Common myeloid progenitor, CD34-positive (primary cell): Measurements from ENCODE around the gene MRPL48.

Source experiments
- CTCF ChIA-PET: fragments of 350-600 bp; sonication (Branson Sonifier 250); formaldehyde crosslinking; loops from one replicate; lab custom pipeline; 2021; ENCODE audit warnings: antibody characterized with exemption; lab: Charles Lee
- POLR2A ChIA-PET: fragments of 350-600 bp; sonication (Branson Sonifier 250); formaldehyde crosslinking; loops from one replicate; lab custom pipeline; 2021; ENCODE audit warnings: antibody characterized with exemption; lab: Charles Lee
- DNase-seq, 3 donors: peaks; one replicate each; pipeline versions ENCODE4 v3.0.0 to v3.0.0-alpha.2; 2013
- H3K27ac ChIP-seq, 2 experiments: 1 replicate in 1 of 2; 2 replicates in 1 of 2; pipeline ENCODE4 v1.7.0; 2013; ENCODE audit warnings: inconsistent platforms in 2 of 2, low read length in 2 of 2, mild to moderate bottlenecking in 2 of 2, low read depth in 1 of 2, moderate library complexity in 1 of 2; ENCODE audit not compliant: severe bottlenecking in 2 of 2, insufficient read depth in 1 of 2, poor library complexity in 1 of 2
- H3K27me3 ChIP-seq, 5 experiments: replicated peaks in 2 of 5; 1 replicate in 3 of 5; 2 replicates in 2 of 5; pipeline versions ENCODE4 v1.6.1 to v1.7.0; 2013; ENCODE audit warnings: low read length in 4 of 5, mild to moderate bottlenecking in 2 of 5, moderate library complexity in 2 of 5, inconsistent platforms in 1 of 5; ENCODE audit not compliant: insufficient read depth in 5 of 5, control insufficient read depth in 4 of 5
- H3K36me3 ChIP-seq, 4 experiments: 1 replicate in 2 of 4; 2 replicates in 2 of 4; pipeline versions ENCODE4 v1.6.1 to v1.7.0; 2013; ENCODE audit warnings: low read length in 3 of 4, control low read depth in 1 of 4, mild to moderate bottlenecking in 1 of 4; ENCODE audit not compliant: control insufficient read depth in 4 of 4, insufficient read depth in 4 of 4
- H3K4me1 ChIP-seq, 4 experiments: 1 replicate in 3 of 4; 2 replicates in 1 of 4; pipeline versions ENCODE4 v1.6.1 to v1.7.1; 2013; ENCODE audit warnings: low read length in 3 of 4, mild to moderate bottlenecking in 3 of 4, control low read depth in 1 of 4, inconsistent platforms in 1 of 4, moderate library complexity in 1 of 4; ENCODE audit not compliant: control insufficient read depth in 4 of 4, insufficient read depth in 4 of 4; ENCODE audit errors: control extremely low read depth in 1 of 4
- H3K4me3 ChIP-seq, 7 experiments: 1 replicate in 4 of 7; 2 replicates in 3 of 7; pipeline versions ENCODE4 v1.5.1 to v1.7.0; 2013; ENCODE audit warnings: mild to moderate bottlenecking in 7 of 7, low read length in 6 of 7, moderate library complexity in 6 of 7, inconsistent platforms in 2 of 7, low read depth in 2 of 7, control low read depth in 1 of 7; ENCODE audit not compliant: insufficient read depth in 4 of 7, control insufficient read depth in 1 of 7; ENCODE audit errors: extremely low read depth in 1 of 7
- H3K9me3 ChIP-seq, 5 experiments: 1 replicate in 4 of 5; 2 replicates in 1 of 5; pipeline versions ENCODE4 v1.6.1 to v1.7.1; 2013; ENCODE audit warnings: low read length in 4 of 5, mild to moderate bottlenecking in 2 of 5, inconsistent platforms in 1 of 5, low read depth in 1 of 5, moderate library complexity in 1 of 5; ENCODE audit not compliant: control insufficient read depth in 4 of 5, insufficient read depth in 2 of 5; ENCODE audit errors: control extremely low read depth in 1 of 5
- WGBS: methylation state at CpG from one replicate; pipeline ENCODE4 v1.1.5; 2013; ENCODE audit not compliant: insufficient coverage; 5-methylcytosine and 5-hydroxymethylcytosine counted together

MRPL48 gene

DNA sequence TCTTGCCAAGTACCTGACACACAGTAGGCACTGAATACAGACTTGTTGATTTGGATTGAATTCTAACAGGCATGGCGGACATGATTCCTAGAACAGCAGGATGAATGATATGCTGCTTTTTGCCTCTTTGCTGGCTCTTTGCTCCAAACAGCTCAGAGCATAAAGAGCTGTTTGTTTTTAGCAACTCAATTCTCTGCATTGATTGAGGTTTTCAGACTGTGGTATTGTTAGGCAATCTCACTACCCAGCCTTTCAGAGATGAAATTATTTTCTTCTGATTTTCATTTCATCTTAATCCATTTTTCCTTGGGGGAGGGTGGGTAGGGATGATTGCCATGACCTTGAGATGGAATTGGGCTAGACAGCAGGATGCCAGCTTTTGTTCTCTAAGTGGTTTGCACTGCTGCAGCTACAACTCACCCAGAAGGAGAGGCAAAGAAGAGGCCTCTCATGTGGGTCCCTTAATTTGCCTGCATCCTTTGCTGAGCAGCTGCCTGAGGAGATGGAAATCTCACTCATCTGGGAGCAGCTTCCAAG is 68.4 kb downstream of the MRPL48 start:
- no peak overlapping the region for H3K4me3 ChIP-seq
- H3K27me3 ChIP-seq: no peaks in the 10 kb centered on the region
- 100% methylated on average over 1 of the region's 1 CpG for WGBS
- peaks cover 5 to 20% (median 8%) of the 10 kb centered on the region in 4 experiments for H3K36me3 ChIP-seq
- no peak overlapping the region for H3K27ac ChIP-seq
- ChIA-PET POLR2A (no interaction called here), CTCF (interaction anchor here (0.6 to 1.7 kb wide), 3 partner anchors 17 to 453 kb away, joined by 3 to 4 read pairs (median 3); no protein-coding TSS in a partner anchor)
- DNase-seq: no peak
- H3K4me1 ChIP-seq: peaks cover 0 to 5% (median under 1%) of the 10 kb centered on the region in 4 experiments
- no peaks in the 10 kb centered on the region for H3K9me3 ChIP-seq

DNA sequence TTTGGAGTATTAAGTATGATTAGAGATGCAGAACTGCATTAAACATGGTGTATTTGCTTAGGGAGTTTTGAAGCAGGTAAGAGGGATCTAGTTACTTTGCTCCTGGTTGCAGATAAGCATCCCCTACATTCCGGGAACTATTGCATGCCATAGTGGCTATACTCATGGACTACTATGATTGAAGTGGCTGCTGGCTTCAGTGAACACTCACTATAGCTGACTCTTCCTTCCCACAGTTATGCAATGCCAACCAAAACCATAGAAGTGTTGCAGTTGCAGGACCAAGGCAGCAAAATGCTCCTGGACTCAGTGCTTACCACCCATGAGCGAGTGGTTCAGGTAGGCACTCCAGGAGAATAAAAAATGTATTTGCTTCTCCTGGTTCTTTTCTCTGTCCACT is 72.0 kb downstream of the MRPL48 start:
- H3K27me3 ChIP-seq: no peaks in the 10 kb centered on the region
- no peak overlapping the region for H3K4me3 ChIP-seq
- WGBS: no CpG with 5 or more reads among the region's 2 CpGs
- H3K9me3 ChIP-seq: no peaks in the 10 kb centered on the region
- POLR2A ChIA-PET: no interaction called here
- no peak for DNase-seq
- H3K36me3 ChIP-seq: peaks cover 7 to 32% (median 21%) of the 10 kb centered on the region in 4 experiments
- CTCF ChIA-PET: no interaction called here
- no peak overlapping the region for H3K27ac ChIP-seq
- no peaks in the 10 kb centered on the region for H3K4me1 ChIP-seq

DNA sequence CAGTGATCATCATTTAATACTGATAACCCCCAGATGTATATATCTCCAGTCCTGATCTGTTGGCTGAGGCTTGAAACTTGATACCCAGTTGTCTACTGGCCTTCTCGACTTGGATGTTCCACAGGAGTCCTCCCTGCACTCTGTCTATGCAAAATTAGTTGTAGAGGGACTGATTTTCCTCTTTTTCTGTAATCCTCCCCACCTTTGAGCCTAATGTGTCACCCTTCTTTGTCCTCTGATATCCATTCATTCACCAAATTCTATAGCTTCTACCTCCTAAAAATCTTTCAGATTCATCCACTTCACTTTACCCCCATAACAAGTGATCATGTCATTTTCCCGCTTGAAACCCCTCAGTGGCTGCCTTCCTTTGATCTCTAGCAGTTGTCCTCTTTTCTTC is 72.5 kb downstream of the MRPL48 start:
- peaks cover 7 to 32% (median 21%) of the 10 kb centered on the region in 4 experiments for H3K36me3 ChIP-seq
- DNase-seq: no peak
- no peaks in the 10 kb centered on the region for H3K27me3 ChIP-seq
- H3K4me3 ChIP-seq: no peak overlapping the region
- WGBS: 100% methylated on average over 2 of the region's 2 CpGs
- ChIA-PET POLR2A (no interaction called here), CTCF (no interaction called here)
- H3K4me1 ChIP-seq: no peaks in the 10 kb centered on the region
- peak overlapping the region in 1 of 2 experiments; percentile 15 for H3K27ac ChIP-seq
- no peaks in the 10 kb centered on the region for H3K9me3 ChIP-seq

DNA sequence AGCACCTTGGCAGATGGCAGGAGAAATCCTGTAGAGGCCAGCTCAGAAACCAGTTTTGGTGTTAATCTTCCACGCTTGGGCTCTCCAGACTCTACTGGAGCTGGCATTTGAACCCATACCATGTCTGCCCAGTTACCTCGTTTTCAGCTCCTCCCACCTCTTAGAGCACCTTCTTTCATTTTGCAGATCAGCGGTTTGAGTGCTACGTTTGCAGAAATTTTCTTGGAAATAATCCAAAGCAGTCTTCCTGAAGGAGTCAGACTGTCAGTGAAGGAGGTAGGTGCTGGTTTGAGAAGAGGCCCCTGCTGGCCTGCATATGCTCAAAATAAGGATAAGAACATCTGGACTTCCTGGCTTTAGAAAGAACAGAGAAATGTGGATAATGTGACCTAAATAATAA is 75.3 kb downstream of the MRPL48 start:
- POLR2A ChIA-PET: no interaction called here

DNA sequence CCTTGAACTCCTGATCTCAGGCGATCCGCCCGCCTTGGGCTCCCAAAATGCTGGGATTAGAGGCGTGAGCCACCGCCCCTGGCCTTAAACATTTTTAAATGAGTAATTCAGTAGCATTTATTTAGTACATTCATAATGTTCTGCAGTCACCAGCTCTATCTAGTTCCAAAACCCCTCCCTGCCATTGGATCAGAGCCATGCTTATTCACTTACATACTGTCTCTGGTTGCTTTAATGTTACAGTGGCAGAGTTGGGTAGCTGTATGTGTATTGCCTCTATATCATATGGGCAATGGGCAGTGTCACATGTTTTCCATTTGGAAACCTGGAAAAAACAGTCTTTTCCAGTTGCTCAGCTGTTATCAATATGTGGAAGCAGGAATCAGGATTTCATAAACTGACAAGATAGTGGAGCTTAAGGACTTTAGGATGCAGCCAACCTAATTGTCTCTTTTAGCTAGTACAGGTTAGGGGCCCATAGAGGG is 78.5 kb downstream of the MRPL48 start:
- no peak overlapping the region for H3K4me3 ChIP-seq
- H3K27ac ChIP-seq: no peak overlapping the region
- DNase-seq: no peak
- no peaks in the 10 kb centered on the region for H3K4me1 ChIP-seq
- peaks cover 8 to 35% (median 30%) of the 10 kb centered on the region in 4 experiments for H3K36me3 ChIP-seq
- ChIA-PET POLR2A (interaction anchor here (0.6 kb wide), 1 partner anchor 39 kb away, joined by 4 read pairs; no protein-coding TSS in a partner anchor), CTCF (interaction anchor here (1.2 to 1.3 kb wide), 2 partner anchors 9 to 17 kb away, joined by 3 to 4 read pairs; no protein-coding TSS in a partner anchor)
- no peaks in the 10 kb centered on the region for H3K27me3 ChIP-seq
- no CpG with 5 or more reads among the region's 5 CpGs for WGBS
- no peaks in the 10 kb centered on the region for H3K9me3 ChIP-seq

More for the DNA sequence above, 75.3 kb downstream of the MRPL48 start:
- Histone ChIP-seq H3K36me3 (peaks cover 7 to 33% (median 22%) of the 10 kb centered on the region in 4 experiments), H3K9me3 (no peaks in the 10 kb centered on the region), H3K27ac (no peak overlapping the region), H3K4me3 (no peak overlapping the region), H3K4me1 (no peaks in the 10 kb centered on the region), H3K27me3 (no peaks in the 10 kb centered on the region)
- 98% methylated on average over 4 of the region's 4 CpGs for WGBS
- no peak for DNase-seq
- CTCF ChIA-PET: interaction anchor here (1.4 kb wide), 1 partner anchor 14 kb away, joined by 3 read pairs; no protein-coding TSS in a partner anchor

DNA sequence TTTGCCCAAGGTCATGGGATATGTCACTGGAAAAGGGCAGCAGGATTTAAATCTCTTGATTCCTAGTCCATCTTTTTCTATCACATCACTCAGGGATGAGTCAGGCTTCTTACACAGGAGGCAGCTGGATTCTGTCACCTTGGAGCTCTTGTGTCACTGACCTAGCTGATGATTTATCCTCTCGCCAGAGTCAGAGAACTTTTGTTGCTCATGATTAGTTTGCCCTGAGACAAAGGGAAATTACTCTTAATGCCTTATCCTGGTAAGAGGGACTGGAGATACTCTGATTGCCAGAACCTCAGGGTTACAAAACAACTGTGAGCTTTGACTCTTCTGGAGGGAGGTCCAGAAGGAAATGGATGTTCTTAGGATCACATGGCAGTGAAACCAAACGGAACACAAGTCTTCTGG is 78.9 kb downstream of the MRPL48 start:
- Histone ChIP-seq H3K27me3 (no peaks in the 10 kb centered on the region), H3K4me3 (no peak overlapping the region), H3K36me3 (peaks cover 12 to 37% (median 31%) of the 10 kb centered on the region in 4 experiments), H3K27ac (no peak overlapping the region), H3K9me3 (no peaks in the 10 kb centered on the region), H3K4me1 (no peaks in the 10 kb centered on the region)
- POLR2A ChIA-PET: interaction anchor here (0.6 kb wide), 1 partner anchor 38 kb away, joined by 4 read pairs; no protein-coding TSS in a partner anchor
- WGBS: 93% methylated on average over 2 of the region's 2 CpGs
- CTCF ChIA-PET: interaction anchor here (1.2 to 1.3 kb wide), 2 partner anchors 8 to 17 kb away, joined by 3 to 4 read pairs; no protein-coding TSS in a partner anchor
- DNase-seq: no peak

DNA sequence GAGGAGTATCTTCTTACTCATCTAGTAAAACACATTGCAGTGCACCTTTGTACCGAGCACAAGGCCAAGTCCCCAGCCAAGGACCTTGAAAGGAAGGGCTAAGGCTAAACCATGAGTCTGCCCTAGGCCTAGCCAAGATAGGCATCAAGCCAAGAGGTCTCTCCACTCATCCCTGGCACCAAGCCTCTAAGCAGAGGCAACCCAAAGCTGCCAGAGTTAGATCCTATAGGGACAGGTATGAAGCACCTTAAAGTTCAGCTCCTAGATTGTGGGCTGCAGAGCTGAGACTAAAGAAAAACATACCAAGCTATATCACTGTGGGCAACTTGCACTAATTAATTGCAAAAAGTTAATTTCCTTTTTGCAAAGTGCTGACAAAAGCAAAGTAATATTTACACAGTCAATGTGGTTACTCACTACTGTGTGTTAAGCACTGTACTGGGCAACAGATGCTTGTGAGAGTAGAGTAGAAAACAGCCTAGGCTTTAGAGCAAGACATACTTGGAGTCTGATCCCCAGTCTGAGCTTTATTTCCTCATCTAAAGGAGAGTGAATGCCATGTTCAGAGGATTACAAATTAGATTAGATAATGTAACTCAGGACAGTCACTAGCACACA is 81.8 kb downstream of the MRPL48 start:
- no peaks in the 10 kb centered on the region for H3K27me3 ChIP-seq
- H3K27ac ChIP-seq: peak overlapping the region in 1 of 2 experiments; percentile 1
- no CpG with 5 or more reads among the region's 1 CpG for WGBS
- no peak for DNase-seq
- no peaks in the 10 kb centered on the region for H3K9me3 ChIP-seq
- ChIA-PET CTCF (interaction anchor here (1.5 kb wide), 1 partner anchor 15 kb away, joined by 4 read pairs; no protein-coding TSS in a partner anchor), POLR2A (no interaction called here)
- H3K4me3 ChIP-seq: no peak overlapping the region
- H3K4me1 ChIP-seq: no peaks in the 10 kb centered on the region
- H3K36me3 ChIP-seq: peaks cover 19 to 42% (median 34%) of the 10 kb centered on the region in 4 experiments
